GM18499 (cell line): ENCODE data around the gene HSD17B12.
A peak's percentile ranks its signal among the peaks of the same experiment; 100 is the strongest.
"Not testable (repeated sequence)": the region's sequence is repeated elsewhere in the genome, so short reads cannot be mapped to it uniquely, and the experiment has no call there.

Experiments used
- ATAC-seq: cut with Tn5 transposase; IDR thresholded peaks from one replicate; pipeline ENCODE4 v1.9.1; 2021; ENCODE audit warnings: moderate number of reproducible peaks; ENCODE audit not compliant: insufficient read depth, unreplicated experiment

HSD17B12 gene

GRCh38 chr11:43680521-43681400 is at the start of gene HSD17B12:
TSS of gene HSD17B12 (plus strand) at chr11:43680738. CDS start at chr11:43680828, 90 bp downstream.
- peak; percentile 95 for ATAC-seq

GRCh38 chr11:43631732-43632131 is 48.8 kb upstream of the HSD17B12 start:
- no peak for ATAC-seq

- no peak for ATAC-seq
These were observed 48.4 kb upstream of the HSD17B12 start for GRCh38 chr11:43632181-43632580.

GRCh38 chr11:43638717-43639116 is 41.8 kb upstream of the HSD17B12 start:
- no peak for ATAC-seq

- no peak for ATAC-seq
These were observed 41.3 kb upstream of the HSD17B12 start for GRCh38 chr11:43639224-43639623.

- ATAC-seq: no peak
These were observed 40.6 kb upstream of the HSD17B12 start for GRCh38 chr11:43639920-43640319.

GRCh38 chr11:43643898-43644620 is 36.5 kb upstream of the HSD17B12 start:
- peak; percentile 95 for ATAC-seq

GRCh38 chr11:43644621-43645299 is 35.8 kb upstream of the HSD17B12 start:
- ATAC-seq: no peak

- ATAC-seq: no peak
These were observed 33.8 kb upstream of the HSD17B12 start for GRCh38 chr11:43646767-43647166.

GRCh38 chr11:43648888-43649287 is 31.6 kb upstream of the HSD17B12 start:
- no peak for ATAC-seq

- no peak for ATAC-seq
These were observed 31.0 kb upstream of the HSD17B12 start for GRCh38 chr11:43649501-43649900.

- ATAC-seq: no peak
These were observed 30.6 kb upstream of the HSD17B12 start for GRCh38 chr11:43649921-43650320.

- ATAC-seq: not testable (repeated sequence)
These were observed 17.5 kb upstream of the HSD17B12 start for GRCh38 chr11:43663018-43663417.

- no peak for ATAC-seq
These were observed 16.2 kb upstream of the HSD17B12 start for GRCh38 chr11:43664295-43664694.

GRCh38 chr11:43671284-43671683 is 9.3 kb upstream of the HSD17B12 start:
- ATAC-seq: not testable (repeated sequence)

- ATAC-seq: no peak
These were observed 6.0 kb upstream of the HSD17B12 start for GRCh38 chr11:43674560-43674959.

- ATAC-seq: no peak
These were observed 3.6 kb upstream of the HSD17B12 start for GRCh38 chr11:43676933-43677332.

GRCh38 chr11:43681401-43681942 is 934 bp downstream of the HSD17B12 start:
- no peak for ATAC-seq

GRCh38 chr11:43682081-43682480 is 1.5 kb downstream of the HSD17B12 start:
- not testable (repeated sequence) for ATAC-seq

- no peak for ATAC-seq
These were observed 4.9 kb downstream of the HSD17B12 start for GRCh38 chr11:43685440-43685839.

- ATAC-seq: no peak
These were observed 5.7 kb downstream of the HSD17B12 start for GRCh38 chr11:43686207-43686606.
